Measurements from ENCODE around the gene GOLM1.

The GOLM1 gene

GRCh38 chr9:86128235-86128822 is 29.0 kb upstream of the GOLM1 start:
- DNase-seq (ENCODE audit: low read depth) = no peak

DNA sequence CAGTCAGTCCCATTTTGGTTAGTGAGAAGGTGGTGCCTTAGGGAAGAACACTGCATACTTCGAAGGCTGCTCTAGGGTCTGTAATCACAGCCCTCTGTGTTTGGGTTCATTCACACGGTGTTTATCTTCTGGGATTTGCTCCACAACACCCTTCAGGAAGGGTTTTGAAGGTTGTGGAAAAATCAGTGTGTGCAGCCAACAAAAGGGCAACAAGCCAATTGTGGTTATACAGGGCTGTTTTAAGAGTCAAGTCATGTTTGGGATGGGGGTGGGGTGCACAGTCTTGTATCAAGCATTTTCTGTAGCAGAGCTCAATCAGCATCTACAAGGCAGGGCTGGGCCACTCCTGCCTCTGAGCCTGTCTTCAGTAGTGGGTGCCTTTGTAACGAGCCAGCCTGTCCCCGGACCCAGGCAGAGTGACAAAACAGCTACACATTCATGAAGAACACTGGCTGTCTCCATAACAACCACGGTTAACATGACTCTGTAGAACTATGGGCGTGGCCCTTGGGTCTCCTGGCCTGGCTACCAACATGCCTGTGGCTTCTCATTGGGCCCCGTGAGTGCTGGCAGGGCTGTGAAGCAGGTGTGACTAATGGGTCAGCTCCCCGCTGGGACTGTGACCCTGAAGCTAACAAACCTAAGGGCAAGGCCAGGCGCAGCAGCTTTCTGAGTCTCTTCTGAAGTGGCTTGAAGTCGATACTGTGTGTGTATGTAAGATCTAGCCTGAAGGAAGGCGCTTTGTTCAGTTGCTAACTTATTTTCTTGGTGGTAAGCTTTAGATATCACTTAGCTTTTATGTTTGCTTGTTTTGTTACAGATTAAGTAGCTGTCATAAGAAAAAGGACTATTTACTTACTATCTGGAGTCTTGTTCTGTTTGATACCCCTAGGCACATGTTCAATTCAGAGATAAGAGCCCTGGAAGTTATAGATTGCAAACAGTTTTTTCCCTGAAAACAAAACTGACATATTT is 27.9 kb upstream of the GOLM1 start:
- TF ChIP-seq, protein P1, sequence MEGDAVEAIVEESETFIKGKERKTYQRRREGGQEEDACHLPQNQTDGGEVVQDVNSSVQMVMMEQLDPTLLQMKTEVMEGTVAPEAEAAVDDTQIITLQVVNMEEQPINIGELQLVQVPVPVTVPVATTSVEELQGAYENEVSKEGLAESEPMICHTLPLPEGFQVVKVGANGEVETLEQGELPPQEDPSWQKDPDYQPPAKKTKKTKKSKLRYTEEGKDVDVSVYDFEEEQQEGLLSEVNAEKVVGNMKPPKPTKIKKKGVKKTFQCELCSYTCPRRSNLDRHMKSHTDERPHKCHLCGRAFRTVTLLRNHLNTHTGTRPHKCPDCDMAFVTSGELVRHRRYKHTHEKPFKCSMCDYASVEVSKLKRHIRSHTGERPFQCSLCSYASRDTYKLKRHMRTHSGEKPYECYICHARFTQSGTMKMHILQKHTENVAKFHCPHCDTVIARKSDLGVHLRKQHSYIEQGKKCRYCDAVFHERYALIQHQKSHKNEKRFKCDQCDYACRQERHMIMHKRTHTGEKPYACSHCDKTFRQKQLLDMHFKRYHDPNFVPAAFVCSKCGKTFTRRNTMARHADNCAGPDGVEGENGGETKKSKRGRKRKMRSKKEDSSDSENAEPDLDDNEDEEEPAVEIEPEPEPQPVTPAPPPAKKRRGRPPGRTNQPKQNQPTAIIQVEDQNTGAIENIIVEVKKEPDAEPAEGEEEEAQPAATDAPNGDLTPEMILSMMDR (IDR thresholded peaks at IDR 0.05; ENCODE audit: control insufficient read depth, extremely low read depth, insufficient read depth) = no peak
- peak; percentile 99 for DNase-seq (ENCODE audit: low read depth)
- no peak overlapping the region for H3K4me3 ChIP-seq (ENCODE audit: low read depth, low read length)

More at GRCh38 chr9:86128235-86128822, 29.0 kb upstream of the GOLM1 start:
- TF ChIP-seq, protein P1 (IDR thresholded peaks at IDR 0.05; ENCODE audit: control insufficient read depth, extremely low read depth, insufficient read depth) = no peak
- no peak overlapping the region for H3K4me3 ChIP-seq (ENCODE audit: low read depth, low read length)

DNA sequence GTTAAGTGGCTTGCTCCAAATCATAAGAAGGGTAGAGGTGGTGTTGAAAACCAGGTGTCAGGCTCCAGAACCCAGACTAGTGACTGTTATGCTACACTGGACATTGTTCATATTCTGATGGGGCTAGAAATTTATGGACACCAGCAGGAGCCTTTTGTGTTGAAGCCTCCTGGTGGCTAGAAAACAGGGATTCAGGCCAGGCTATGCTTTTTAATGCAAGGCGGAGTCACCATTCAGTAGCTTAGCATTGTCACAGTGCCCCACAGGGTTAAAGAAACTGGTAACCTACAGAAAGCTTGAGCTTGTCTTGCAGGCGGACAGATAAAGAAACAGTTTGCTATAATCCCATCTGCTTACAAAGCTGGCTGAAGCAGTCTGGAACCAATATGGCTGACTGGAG is 23.0 kb upstream of the GOLM1 start:
- TF ChIP-seq, protein P1 (IDR thresholded peaks at IDR 0.05; ENCODE audit: control insufficient read depth, extremely low read depth, insufficient read depth) = no peak
- no peak for DNase-seq (ENCODE audit: low read depth)
- H3K4me3 ChIP-seq (ENCODE audit: low read depth, low read length) = no peak overlapping the region

DNA sequence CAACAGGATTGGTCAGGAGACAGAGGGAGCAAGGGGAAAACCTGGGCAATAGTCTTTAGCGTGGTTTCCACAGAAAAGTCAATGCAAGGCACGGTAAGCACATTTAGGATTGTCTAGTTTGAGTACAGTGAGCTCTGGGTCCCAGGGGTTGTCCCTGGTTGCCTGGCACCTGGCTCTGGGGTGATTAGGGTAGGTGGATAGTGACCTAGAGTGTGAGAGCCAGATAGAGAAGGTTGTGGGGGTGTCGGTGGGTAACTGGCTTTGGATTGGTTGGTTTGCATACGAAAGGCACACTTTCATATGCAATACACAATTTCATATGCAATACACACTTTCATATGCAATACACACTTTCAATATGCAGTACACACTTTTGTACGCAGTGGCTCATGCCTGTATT is 20.1 kb upstream of the GOLM1 start:
- TF ChIP-seq, protein P1 (IDR thresholded peaks at IDR 0.05; ENCODE audit: control insufficient read depth, extremely low read depth, insufficient read depth) = no peak
- no peak for DNase-seq (ENCODE audit: low read depth)
- H3K4me3 ChIP-seq (ENCODE audit: low read depth, low read length) = no peak overlapping the region

DNA sequence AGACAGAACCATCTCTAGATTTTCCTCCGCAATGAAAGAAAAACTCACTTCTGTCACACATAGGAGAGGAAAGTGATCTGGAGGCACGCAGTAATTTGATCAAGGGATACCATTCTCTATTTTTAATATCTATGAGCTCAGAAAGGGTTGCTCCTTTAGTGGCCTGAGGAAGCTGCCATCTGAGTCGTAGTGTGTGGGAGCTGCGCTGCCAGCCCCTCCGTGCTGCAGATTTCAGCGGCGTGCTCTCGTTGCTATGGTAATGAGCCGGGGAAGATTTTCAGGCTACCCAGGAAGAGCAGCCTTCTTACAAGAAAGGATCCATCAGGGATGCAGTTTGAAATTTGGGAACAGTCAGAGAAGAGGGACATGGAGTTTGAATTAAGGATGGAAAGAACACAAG is 17.1 kb upstream of the GOLM1 start:
- DNase-seq (ENCODE audit: low read depth) = no peak
- TF ChIP-seq, protein P1 (IDR thresholded peaks at IDR 0.05; ENCODE audit: control insufficient read depth, extremely low read depth, insufficient read depth) = no peak
- no peak overlapping the region for H3K4me3 ChIP-seq (ENCODE audit: low read depth, low read length)

GRCh38 chr9:86115886-86116285 is 16.5 kb upstream of the GOLM1 start:
- DNase-seq (ENCODE audit: low read depth) = no peak
- TF ChIP-seq, protein P1 (IDR thresholded peaks at IDR 0.05; ENCODE audit: control insufficient read depth, extremely low read depth, insufficient read depth) = no peak
- H3K4me3 ChIP-seq (ENCODE audit: low read depth, low read length) = no peak overlapping the region

Measured in LNCaP clone FGC (cell line).